ACC112 (cell line): Measurements from ENCODE around the gene MYH6.
"Not testable (repeated sequence)": the region's sequence is repeated elsewhere in the genome, so short reads cannot be mapped to it uniquely, and the experiment has no call there.

Source experiments
- H2AFZ ChIP-seq: fragments of 200-600 bp; sonication (generic); one replicate; pipeline ENCODE4 v1.6.0; 2017; ENCODE audit warnings: antibody characterized with exemption, low read length; ENCODE audit not compliant: unreplicated experiment
- H3K27ac ChIP-seq: fragments of 200-600 bp; sonication (generic); 2 replicates; pipeline ENCODE4 v1.5.1; 2014; ENCODE audit warnings: low read depth, mild to moderate bottlenecking, antibody characterized with exemption, low read length, moderate library complexity
- H3K27me3 ChIP-seq: fragments of 200-600 bp; sonication (generic); 2 replicates; pipeline ENCODE4 v1.6.1; 2014; ENCODE audit warnings: mild to moderate bottlenecking, antibody characterized with exemption, low read length, moderate library complexity, mixed read lengths; ENCODE audit not compliant: insufficient read depth
- H3K36me3 ChIP-seq: fragments of 200-600 bp; sonication (generic); 2 replicates; pipeline ENCODE4 v1.6.1; 2016; ENCODE audit warnings: mild to moderate bottlenecking, antibody characterized with exemption, low read length, moderate library complexity, mixed read lengths; ENCODE audit not compliant: insufficient read depth
- H3K4me1 ChIP-seq: fragments of 200-600 bp; sonication (generic); one replicate; pipeline ENCODE4 v1.6.1; 2016; ENCODE audit warnings: low read length, mixed read lengths; ENCODE audit not compliant: insufficient read depth, unreplicated experiment, control insufficient read depth
- H3K4me3 ChIP-seq: fragments of 200-600 bp; sonication (generic); 2 replicates; pipeline ENCODE4 v1.5.1; 2014; ENCODE audit warnings: mild to moderate bottlenecking, low read depth, low read length
- H3K79me2 ChIP-seq: fragments of 200-600 bp; sonication (generic); one replicate; pipeline ENCODE4 v1.6.0; 2016; ENCODE audit warnings: low read length; ENCODE audit not compliant: control insufficient read depth, unreplicated experiment, insufficient read depth

Gene MYH6

GRCh38 chr14:23423657-23424056 lies 15.6 kb upstream of the MYH6 start:
- no peaks in the 10 kb centered on the region for H3K36me3 ChIP-seq
- H3K27ac ChIP-seq: no peak overlapping the region
- no peak overlapping the region for H2AFZ ChIP-seq
- peaks cover 64% of the 10 kb centered on the region for H3K27me3 ChIP-seq
- no peaks in the 10 kb centered on the region for H3K4me1 ChIP-seq
- no peaks in the 10 kb centered on the region for H3K79me2 ChIP-seq
- H3K4me3 ChIP-seq: no peak overlapping the region

GRCh38 chr14:23421594-23421993 lies 13.5 kb upstream of the MYH6 start:
- Histone ChIP-seq H2AFZ (no peak overlapping the region), H3K4me1 (no peaks in the 10 kb centered on the region), H3K27ac (no peak overlapping the region), H3K36me3 (no peaks in the 10 kb centered on the region), H3K27me3 (peaks cover 72% of the 10 kb centered on the region), H3K79me2 (no peaks in the 10 kb centered on the region), H3K4me3 (no peak overlapping the region)

GRCh38 chr14:23419646-23420045 lies 11.6 kb upstream of the MYH6 start:
- H3K27ac ChIP-seq, H3K4me1 ChIP-seq, H2AFZ ChIP-seq, H3K36me3 ChIP-seq, H3K4me3 ChIP-seq, H3K79me2 ChIP-seq: not testable (repeated sequence)
- H3K27me3 ChIP-seq: peaks cover 80% of the 10 kb centered on the region

GRCh38 chr14:23418021-23418420 lies 9.9 kb upstream of the MYH6 start:
- peaks cover 72% of the 10 kb centered on the region for H3K27me3 ChIP-seq
- H3K4me1 ChIP-seq: no peaks in the 10 kb centered on the region
- H3K79me2 ChIP-seq: no peaks in the 10 kb centered on the region
- H3K4me3 ChIP-seq: no peak overlapping the region
- no peak overlapping the region for H3K27ac ChIP-seq
- H3K36me3 ChIP-seq: no peaks in the 10 kb centered on the region
- no peak overlapping the region for H2AFZ ChIP-seq

- not testable (repeated sequence) for H3K36me3 ChIP-seq, H3K79me2 ChIP-seq, H3K4me1 ChIP-seq, H3K4me3 ChIP-seq, H2AFZ ChIP-seq, H3K27ac ChIP-seq
- peaks cover 77% of the 10 kb centered on the region for H3K27me3 ChIP-seq
These were observed 9.2 kb upstream of the MYH6 start for GRCh38 chr14:23417269-23417668.

GRCh38 chr14:23416801-23417200 lies 8.7 kb upstream of the MYH6 start:
- Histone ChIP-seq H2AFZ (no peak overlapping the region), H3K79me2 (no peaks in the 10 kb centered on the region), H3K36me3 (no peaks in the 10 kb centered on the region), H3K4me1 (no peaks in the 10 kb centered on the region), H3K27me3 (peaks cover 78% of the 10 kb centered on the region), H3K27ac (no peak overlapping the region), H3K4me3 (no peak overlapping the region)

- Histone ChIP-seq H3K27me3 (peaks cover 78% of the 10 kb centered on the region), H3K36me3 (no peaks in the 10 kb centered on the region), H3K4me1 (no peaks in the 10 kb centered on the region), H3K27ac (no peak overlapping the region), H3K4me3 (no peak overlapping the region), H3K79me2 (no peaks in the 10 kb centered on the region), H2AFZ (no peak overlapping the region)
These were observed 8.0 kb upstream of the MYH6 start for GRCh38 chr14:23415821-23416778.

GRCh38 chr14:23414906-23415820 lies 7.1 kb upstream of the MYH6 start:
- Histone ChIP-seq H3K79me2 (no peaks in the 10 kb centered on the region), H3K27ac (no peak overlapping the region), H3K4me1 (no peaks in the 10 kb centered on the region), H3K4me3 (no peak overlapping the region), H3K27me3 (peaks cover 80% of the 10 kb centered on the region), H3K36me3 (no peaks in the 10 kb centered on the region), H2AFZ (no peak overlapping the region)

- Histone ChIP-seq H3K27ac (no peak overlapping the region), H3K4me1 (no peaks in the 10 kb centered on the region), H3K4me3 (no peak overlapping the region), H3K36me3 (no peaks in the 10 kb centered on the region), H3K79me2 (no peaks in the 10 kb centered on the region), H3K27me3 (peaks cover 84% of the 10 kb centered on the region), H2AFZ (no peak overlapping the region)
These were observed 6.2 kb upstream of the MYH6 start for GRCh38 chr14:23414254-23414653.

- no peaks in the 10 kb centered on the region for H3K4me1 ChIP-seq
- no peaks in the 10 kb centered on the region for H3K79me2 ChIP-seq
- H3K36me3 ChIP-seq: no peaks in the 10 kb centered on the region
- no peak overlapping the region for H2AFZ ChIP-seq
- no peak overlapping the region for H3K4me3 ChIP-seq
- H3K27me3 ChIP-seq: peaks cover 84% of the 10 kb centered on the region
- H3K27ac ChIP-seq: no peak overlapping the region
These were observed 5.6 kb upstream of the MYH6 start for GRCh38 chr14:23413681-23414080.
